ENCODE data around the gene PCNX2.

GRCh38 chr1:232980355-232980978 is 315.1 kb downstream of the PCNX2 start:
- TF ChIP-seq TBP (IDR thresholded peaks at IDR 0.05; ENCODE audit: low read depth, low read length), result no peak
- TF ChIP-seq HDAC6 (IDR thresholded peaks at IDR 0.05; ENCODE audit: low read depth, low read length), result no peak
- TF ChIP-seq, protein P1, sequence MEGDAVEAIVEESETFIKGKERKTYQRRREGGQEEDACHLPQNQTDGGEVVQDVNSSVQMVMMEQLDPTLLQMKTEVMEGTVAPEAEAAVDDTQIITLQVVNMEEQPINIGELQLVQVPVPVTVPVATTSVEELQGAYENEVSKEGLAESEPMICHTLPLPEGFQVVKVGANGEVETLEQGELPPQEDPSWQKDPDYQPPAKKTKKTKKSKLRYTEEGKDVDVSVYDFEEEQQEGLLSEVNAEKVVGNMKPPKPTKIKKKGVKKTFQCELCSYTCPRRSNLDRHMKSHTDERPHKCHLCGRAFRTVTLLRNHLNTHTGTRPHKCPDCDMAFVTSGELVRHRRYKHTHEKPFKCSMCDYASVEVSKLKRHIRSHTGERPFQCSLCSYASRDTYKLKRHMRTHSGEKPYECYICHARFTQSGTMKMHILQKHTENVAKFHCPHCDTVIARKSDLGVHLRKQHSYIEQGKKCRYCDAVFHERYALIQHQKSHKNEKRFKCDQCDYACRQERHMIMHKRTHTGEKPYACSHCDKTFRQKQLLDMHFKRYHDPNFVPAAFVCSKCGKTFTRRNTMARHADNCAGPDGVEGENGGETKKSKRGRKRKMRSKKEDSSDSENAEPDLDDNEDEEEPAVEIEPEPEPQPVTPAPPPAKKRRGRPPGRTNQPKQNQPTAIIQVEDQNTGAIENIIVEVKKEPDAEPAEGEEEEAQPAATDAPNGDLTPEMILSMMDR (IDR thresholded peaks at IDR 0.05; ENCODE audit: control extremely low read depth in 1 of 3, insufficient read depth in 1 of 3, low read depth in 1 of 3, low read length in 3 of 3), result peak; percentile 14 to 42 (median 15); a peak in 3 of 4 replicates
- no peak for TF ChIP-seq EZH2 (IDR thresholded peaks at IDR 0.05; ENCODE audit: low read depth, low read length, severe bottlenecking)
- no peak for TF ChIP-seq POLR2A (IDR thresholded peaks at IDR 0.05; ENCODE audit: control extremely low read depth in 1 of 2, low read depth in 2 of 2, low read length in 2 of 2)
